H7 (cell line): ENCODE data around the gene PPID. TPM values are rescaled to one million over a fixed set of nuclear protein-coding genes. Genes with fewer than 3 reads are reported as not detected.
"Not testable (repeated sequence)": the region's sequence is repeated elsewhere in the genome, so short reads cannot be mapped to it uniquely, and the experiment has no call there.

ENCODE experiments used
- DNase-seq: peaks from one replicate; pipeline ENCODE4 v3.0.0; 2012
- H3K27me3 ChIP-seq: 2 replicates; pipeline ENCODE4 v1.6.0; 2011; ENCODE audit warnings: mild to moderate bottlenecking, low read length; ENCODE audit not compliant: control insufficient read depth, insufficient read depth
- H3K36me3 ChIP-seq: replicated peaks from 2 replicates; pipeline ENCODE4 v1.5.1; 2011; ENCODE audit warnings: low read length; ENCODE audit not compliant: control insufficient read depth, insufficient read depth
- H3K4me3 ChIP-seq: 2 replicates; pipeline ENCODE4 v1.5.1; 2011; ENCODE audit warnings: low read depth, mild to moderate bottlenecking, control low read depth, low read length, moderate library complexity; ENCODE audit not compliant: insufficient read depth
- total RNA-seq: library from RNA; depleted of rRNA; stranded (reverse); fragments of >200 nt; shearing (Covaris generic); gene quantifications from 2 replicates; pipeline ENCODE4 v1.2.3, GENCODE V29; 2014; rRNA removed

The PPID gene
- total RNA-seq: 31.1 and 37.2 TPM in 2 replicates

DNA sequence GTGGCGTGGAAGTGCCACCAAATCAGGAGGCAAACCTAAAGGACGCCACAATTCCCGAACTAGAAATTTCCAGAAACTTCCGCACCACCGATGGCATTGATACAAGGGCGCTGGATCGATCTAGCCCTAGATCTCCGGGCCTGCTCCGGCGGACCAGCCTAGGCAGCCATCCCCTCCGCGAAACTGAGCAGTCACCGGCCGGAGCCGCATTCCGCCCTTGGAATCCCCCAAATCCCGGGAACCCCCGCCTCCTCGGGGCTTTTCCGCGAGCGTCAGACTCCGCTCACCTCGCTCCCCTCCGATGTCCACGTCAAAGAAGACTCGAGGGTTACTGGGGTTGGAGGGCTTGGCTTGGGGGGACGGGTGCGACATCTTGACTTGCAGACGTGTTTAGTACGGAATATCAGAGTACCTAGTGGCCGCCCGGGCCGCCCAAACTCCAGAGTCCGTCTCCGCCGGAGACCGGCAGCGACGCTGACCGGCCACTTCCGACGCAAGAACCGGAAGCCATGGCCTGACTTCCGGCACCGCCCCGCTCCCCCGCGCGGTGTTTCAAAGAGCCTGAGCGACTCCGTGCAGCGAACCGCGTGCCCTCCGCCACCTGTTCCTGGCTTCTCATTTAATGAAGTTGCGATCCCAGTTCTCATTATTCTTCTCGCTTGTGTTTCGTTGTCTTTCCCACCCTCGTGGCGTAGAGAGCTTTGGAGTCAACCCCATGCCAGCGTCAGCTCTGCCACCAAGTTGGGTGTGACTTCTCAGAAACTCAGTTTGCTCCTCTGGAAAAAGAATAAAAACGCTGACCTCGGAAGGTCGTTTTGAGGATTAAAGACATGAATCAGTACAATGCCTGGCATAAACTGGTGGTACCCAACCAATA is at the start of gene PPID:
Gene PPID (minus strand): TSS at position 480 of the 877 bp plus-strand sequence. CDS start 108 bp downstream, at position 372.
- Histone ChIP-seq H3K27me3 (no peaks in the 10 kb centered on the region), H3K4me3 (peak within 1 kb of the TSS; percentile 85), H3K36me3 (peaks cover 8% of the 10 kb centered on the region)
- peak; percentile 88 for DNase-seq

DNA sequence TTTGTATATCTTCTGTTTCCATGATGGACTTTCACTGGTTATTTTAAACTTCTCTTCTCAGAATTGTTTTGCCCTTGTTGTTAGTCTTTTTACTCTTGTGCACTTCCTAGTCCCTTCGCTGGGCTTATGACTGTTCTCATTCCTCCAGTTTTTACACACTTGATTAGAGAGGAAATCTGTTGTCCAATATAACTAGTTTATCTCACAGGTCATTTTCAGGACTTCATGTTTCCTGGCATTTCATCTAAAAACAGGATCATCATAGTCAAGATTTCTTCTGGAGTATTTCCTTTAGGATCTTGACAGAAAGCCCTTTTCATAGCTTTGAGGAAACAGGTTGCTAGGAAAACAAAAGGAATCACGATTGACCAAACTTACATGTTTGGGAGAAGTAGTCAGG is 48.6 kb upstream of the PPID start:
- Histone ChIP-seq H3K27me3 (peaks cover 6% of the 10 kb centered on the region), H3K36me3 (no peaks in the 10 kb centered on the region), H3K4me3 (no peak overlapping the region)
- DNase-seq: no peak

DNA sequence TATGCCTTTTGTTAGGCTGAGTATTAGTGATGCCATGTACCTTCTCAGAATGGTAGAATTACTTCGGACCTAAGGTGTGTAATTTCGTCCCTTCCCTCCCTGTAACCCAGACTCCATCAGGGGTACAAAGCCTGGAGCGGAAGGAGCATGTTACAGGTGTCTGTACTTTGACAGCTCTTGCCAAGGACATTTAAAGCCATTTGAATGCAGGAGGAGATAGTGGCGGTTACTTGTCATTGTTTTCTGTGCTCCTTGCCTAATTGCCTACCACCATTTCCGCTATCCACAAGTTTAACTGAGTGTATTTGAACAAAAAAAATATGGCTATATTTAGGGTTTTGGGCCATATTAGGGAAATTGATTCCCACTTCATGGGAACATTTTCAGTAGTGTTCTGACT is 47.5 kb upstream of the PPID start:
- no peak overlapping the region for H3K4me3 ChIP-seq
- H3K36me3 ChIP-seq: no peaks in the 10 kb centered on the region
- H3K27me3 ChIP-seq: peaks cover 6% of the 10 kb centered on the region
- DNase-seq: no peak

DNA sequence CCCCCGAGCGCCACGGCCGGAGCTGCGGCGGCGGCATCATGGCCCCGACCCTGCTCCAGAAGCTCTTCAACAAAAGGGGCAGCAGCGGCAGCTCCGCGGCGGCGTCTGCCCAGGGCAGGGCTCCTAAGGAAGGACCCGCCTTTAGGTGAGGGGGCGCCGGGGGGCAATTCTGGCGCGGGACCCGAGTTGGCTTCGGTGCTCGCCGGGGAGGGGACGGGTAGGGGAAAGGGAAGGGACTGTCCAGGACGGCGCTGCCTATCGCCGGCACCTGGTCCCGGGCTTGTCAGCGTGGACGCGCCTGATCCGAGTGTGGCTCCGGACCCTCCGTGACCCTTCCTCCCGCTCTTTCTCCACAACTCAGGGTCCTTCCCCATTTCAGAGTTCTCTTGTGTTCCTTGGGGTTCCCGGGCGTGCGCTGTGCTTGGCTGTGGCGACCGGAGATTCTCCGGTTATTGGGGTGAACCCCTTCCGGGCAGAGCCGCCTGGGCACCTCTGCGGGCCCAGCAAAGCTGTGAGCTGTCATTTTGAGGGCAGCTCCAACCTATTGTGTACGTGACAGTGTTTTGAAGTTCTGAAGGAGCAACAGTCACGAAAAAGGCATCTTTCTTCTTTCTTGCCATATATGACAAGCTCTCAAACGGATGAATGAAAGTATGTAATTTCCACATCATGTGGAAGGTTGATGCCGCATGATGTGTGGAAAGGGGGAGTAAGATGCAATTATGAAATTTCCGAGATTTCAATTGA is 46.2 kb upstream of the PPID start:
- Histone ChIP-seq H3K27me3 (peaks cover 6% of the 10 kb centered on the region), H3K36me3 (no peaks in the 10 kb centered on the region), H3K4me3 (peak overlapping the region; percentile 81)
- DNase-seq: no peak

DNA sequence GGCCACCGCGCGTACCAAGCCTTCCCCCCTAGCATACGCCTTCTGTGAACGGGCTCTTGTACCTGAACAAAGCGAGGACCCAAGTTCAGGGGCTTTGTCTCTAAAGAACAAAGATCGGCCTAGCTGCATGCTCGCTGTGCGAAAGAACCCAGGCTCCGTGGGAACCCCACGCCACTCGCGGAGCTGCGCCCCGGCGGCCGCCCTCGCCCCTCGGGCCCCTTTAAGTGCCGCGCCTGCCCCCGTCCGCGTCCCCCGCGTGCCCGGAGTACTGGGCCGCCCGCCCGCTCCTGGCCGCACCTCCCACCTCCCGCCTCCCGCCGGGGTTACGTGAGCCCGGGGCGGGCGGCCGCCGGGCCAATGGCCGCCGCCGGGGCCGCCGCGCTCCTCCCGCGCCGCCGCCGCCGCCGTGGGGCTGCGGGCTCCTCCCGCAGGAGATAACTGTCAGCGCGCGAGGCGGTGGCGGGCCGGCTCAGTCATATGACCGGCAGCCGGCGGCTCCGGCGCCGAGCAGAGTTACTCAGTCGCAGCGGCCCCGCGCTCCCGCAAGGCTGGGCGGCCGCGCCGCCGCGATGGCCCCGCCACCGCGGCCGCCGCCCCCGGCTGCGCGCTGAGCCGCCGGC is 45.5 kb upstream of the PPID start, which contains the start of gene FNIP2:
Gene FNIP2 (plus strand): TSS at position 472 of the 620 bp plus-strand sequence. CDS start 187 bp downstream, outside the sequence.
- Histone ChIP-seq H3K27me3 (peaks cover 6% of the 10 kb centered on the region), H3K36me3 (no peaks in the 10 kb centered on the region), H3K4me3 (peak within 1 kb of the TSS; percentile 81)
- DNase-seq: peak; percentile 96

DNA sequence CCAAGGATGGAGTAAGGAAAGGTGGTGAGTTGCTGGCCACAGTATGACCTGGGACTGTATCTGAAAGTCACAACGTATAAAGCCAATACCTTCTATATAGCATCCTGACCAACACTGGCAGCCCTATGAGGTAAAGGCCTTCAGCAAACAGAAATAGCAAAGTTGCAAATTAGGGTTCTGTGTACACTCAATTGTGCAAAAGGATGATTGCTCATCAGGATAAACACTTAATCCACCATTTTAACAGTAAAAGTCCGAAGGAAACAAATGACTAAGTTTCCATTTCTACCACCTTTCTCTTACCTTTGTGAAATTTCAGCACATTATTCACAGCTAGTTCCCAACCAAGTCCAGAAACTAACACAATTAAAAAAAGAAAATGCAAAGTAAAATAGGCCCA is 44.3 kb upstream of the PPID start:
- no peak overlapping the region for H3K4me3 ChIP-seq
- peaks cover 6% of the 10 kb centered on the region for H3K27me3 ChIP-seq
- no peak for DNase-seq
- no peaks in the 10 kb centered on the region for H3K36me3 ChIP-seq

DNA sequence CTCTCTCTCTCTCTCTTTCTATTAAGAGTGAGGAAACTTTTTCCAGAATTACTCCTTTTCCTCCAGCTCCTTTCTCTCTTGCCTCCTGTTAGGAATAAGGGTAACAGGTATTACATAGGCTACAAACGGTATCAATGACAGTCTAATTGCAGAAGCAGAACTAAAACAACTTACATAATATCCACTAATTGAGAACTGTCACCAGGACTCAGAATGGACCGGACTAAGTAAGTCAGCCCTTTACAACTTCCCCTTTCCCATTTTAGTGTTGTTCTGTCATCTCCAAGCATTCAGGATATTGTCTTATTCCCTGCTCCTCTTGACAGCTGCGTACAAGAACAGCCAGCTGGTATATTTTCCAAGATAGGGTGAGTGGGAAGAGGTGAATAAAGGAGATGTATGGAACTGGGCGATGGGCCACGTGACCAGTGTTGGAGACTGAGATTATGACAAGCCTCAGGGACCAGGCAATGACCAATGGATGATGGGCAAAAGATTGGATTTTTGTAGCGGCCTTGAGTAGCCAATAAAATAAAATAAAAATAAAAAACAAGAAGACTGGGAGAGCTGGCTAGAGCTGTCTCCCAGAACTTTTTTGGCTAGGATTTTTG is 43.3 kb upstream of the PPID start:
- no peak overlapping the region for H3K4me3 ChIP-seq
- no peaks in the 10 kb centered on the region for H3K36me3 ChIP-seq
- H3K27me3 ChIP-seq: peaks cover 6% of the 10 kb centered on the region
- DNase-seq: no peak

DNA sequence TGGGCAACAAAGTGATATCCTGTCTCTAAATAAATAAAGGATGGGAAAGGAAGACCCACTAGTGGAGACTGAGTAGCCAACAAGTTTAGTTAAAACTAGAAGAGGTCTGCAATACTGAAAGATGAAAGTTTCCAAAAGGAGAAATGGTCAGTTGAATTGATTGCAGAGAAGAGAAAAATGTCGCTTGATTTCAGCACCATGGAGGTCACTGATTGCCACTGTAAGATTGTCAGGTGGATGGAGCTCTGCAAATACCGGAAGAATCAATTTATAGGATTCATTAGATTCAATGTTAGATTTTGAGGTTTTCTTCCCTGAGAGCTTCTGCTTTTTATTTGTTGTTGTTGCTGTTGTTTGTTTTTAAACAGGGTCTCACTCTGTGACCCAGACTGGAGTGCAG is 40.3 kb upstream of the PPID start:
- no peak overlapping the region for H3K4me3 ChIP-seq
- no peaks in the 10 kb centered on the region for H3K36me3 ChIP-seq
- H3K27me3 ChIP-seq: peaks cover 2% of the 10 kb centered on the region; the same call in 1 of the 2 replicates
- DNase-seq: no peak

DNA sequence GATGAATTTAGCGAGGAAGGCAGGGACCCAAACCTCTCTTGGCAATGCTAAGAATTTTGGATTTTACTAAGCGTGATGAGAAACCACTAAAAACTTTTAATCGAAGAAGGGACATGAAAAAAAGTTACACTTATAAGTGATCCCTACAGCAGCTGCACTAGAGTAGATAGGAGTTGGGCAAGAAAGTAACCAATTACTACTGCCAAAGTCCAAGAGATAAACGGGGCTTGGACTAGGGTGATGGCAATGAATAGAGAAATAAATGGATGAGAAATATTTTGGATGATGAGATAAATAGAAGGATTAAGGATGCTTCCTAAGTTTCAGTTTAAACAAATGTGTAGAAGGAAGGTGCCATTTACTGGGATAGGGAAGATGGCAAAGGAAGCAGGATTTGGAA is 39.4 kb upstream of the PPID start:
- Histone ChIP-seq H3K27me3 (peaks cover 2% of the 10 kb centered on the region; the same call in 1 of the 2 replicates), H3K36me3 (no peaks in the 10 kb centered on the region), H3K4me3 (no peak overlapping the region)
- DNase-seq: no peak

DNA sequence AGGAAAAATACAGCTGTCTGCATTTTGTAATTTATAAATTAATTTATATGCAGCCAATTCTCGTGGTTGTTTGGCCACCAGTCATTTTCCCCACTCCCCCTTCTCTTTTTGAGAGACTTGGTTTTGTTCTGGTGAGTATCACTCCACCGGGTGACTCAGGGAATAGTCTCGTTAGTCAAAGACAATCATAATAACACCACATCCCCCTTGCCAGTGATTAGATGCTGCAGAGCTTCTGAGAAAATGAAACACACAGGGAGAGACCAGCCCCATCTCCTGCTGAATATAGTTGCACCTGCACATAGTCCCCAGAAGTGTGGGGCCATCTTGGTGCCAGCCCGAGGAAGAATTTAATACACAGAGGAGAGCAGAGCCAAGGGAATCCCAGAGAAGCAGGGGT is 37.7 kb upstream of the PPID start:
- no peak for DNase-seq
- no peaks in the 10 kb centered on the region for H3K36me3 ChIP-seq
- H3K4me3 ChIP-seq: no peak overlapping the region
- H3K27me3 ChIP-seq: no peaks in the 10 kb centered on the region

DNA sequence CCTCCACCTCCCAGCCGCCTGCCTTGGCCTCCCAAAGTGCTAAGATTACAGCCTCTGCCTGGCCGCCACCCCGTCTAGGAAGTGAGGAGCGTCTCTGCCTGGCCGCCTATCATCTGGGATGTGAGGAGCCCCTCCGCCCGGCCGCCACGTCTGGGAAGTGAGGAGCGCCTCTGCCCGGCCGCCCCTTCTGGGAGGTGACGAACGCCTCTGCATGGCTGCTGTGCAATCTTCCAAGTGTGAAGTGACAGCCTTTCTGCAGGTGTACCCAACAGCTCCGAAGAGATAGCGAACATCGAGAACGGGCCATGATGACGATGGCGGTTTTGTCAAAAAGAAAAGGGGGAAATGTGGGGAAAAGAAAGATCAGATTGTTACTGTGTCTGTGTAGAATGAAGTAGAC is 36.3 kb upstream of the PPID start:
- H3K36me3 ChIP-seq, H3K4me3 ChIP-seq, DNase-seq, H3K27me3 ChIP-seq: not testable (repeated sequence)

DNA sequence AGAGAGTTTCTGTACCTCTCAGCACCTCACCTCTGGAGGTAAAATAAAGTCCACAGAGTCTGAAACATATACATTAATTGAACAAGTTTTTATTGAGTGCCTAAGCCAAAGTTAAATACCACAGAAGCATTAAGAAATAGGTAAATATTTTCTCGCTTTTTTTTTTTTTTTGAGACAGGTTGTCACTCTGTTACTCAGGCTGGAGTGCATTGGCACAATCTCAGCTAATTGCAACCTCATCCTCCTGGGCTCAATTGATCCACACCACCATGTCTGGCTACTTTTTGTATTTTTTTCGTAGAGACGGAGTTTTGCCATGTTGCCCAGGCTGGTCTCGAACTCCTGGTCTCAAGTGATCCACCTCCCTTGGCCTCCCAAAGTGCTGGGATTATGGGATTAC is 35.5 kb upstream of the PPID start:
- Histone ChIP-seq H3K4me3 (no peak overlapping the region), H3K36me3 (no peaks in the 10 kb centered on the region), H3K27me3 (no peaks in the 10 kb centered on the region)
- DNase-seq: no peak

DNA sequence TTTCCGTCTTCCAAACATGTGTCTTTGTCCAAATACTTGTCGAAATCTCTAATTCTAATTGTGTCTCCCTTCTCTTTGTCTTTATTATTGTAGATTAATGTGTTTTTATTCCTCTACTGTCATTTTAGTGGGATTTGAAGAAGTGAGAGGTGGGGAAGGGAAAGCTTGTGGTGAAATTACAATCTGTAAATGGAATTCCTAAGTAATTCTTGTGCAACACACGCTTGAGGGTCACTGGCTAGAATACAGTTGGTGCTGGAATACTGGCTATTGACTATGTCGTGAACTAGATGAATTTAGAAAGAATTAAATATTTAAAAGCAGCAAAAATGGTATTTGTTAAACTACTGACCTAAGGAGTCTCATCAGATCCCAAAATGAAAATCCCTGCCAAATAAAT is 34.9 kb upstream of the PPID start:
- DNase-seq: no peak
- H3K4me3 ChIP-seq: no peak overlapping the region
- no peaks in the 10 kb centered on the region for H3K36me3 ChIP-seq
- H3K27me3 ChIP-seq: no peaks in the 10 kb centered on the region

DNA sequence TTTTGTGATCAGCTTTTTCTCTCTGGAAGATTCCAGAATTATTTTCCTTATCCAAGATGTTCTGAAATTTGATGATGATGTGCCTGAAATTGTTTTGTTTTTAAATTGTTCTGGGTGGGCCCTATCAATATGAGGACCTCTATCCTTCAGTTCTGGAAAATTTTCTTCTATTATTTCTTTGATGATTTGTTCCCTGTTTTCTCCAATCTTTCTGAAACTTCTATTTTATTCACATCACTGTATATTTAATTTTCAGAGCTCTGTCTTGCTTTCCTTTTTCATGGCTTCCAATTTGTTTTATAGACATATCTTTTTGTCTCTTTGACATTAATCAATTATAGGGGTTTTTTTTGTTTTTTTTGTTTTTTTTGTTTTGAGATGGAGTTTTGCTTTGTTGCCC is 33.4 kb upstream of the PPID start:
- H3K27me3 ChIP-seq: no peaks in the 10 kb centered on the region
- DNase-seq: no peak

More for the DNA sequence above, 33.4 kb upstream of the PPID start:
- no peak overlapping the region for H3K4me3 ChIP-seq
- no peaks in the 10 kb centered on the region for H3K36me3 ChIP-seq
